Activated CD8-positive, alpha-beta memory T cell treated with anti-CD3 and anti-CD28 coated beads, Interleukin-2, amount 50 U/mL, for 4 hours (primary cell): ENCODE measurements around the gene UPF2.
"Not testable (repeated sequence)": the region's sequence is repeated elsewhere in the genome, so short reads cannot be mapped to it uniquely, and the experiment has no call there.

Source experiments
- DNase-seq: peaks from one replicate; pipeline ENCODE4 v3.0.0-alpha.2; 2020

The UPF2 gene

GRCh38 chr10:11901833-11902475 lies 140.7 kb downstream of the UPF2 start:
- no peak for DNase-seq

DNA sequence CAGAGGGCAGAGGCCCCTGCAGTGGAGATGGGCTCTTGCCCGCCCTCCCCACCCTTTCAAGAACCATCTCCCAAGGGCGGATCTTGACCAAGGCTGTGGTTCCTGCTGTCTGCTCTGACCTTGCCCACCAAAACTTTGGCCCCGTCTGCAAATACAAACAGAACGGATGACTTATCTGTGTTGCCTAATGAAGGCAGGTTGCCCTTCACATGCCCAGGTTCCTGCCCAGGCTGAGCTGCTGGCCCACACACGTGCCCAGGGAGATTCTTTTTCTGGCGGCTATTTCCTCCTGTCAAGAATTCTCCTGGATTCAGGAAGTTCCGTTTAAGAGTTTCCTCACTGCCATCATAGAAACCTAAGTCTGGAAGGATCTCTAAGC lies 141.2 kb downstream of the UPF2 start:
- no peak for DNase-seq

DNA sequence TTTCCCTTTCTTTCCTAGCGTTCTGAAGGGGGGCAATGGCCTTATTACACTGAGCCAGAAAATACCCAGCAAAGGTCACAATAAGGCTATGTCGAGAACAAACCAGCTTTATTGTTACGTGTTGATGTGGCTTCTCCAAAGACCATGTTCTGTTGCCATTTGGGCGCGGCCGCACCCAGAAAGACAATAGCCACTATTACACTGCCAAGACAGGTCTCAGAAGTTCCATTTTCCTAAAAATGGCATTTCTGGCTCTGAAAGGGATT lies 141.6 kb downstream of the UPF2 start:
- DNase-seq, result no peak

- DNase-seq, result no peak
Measured at GRCh38 chr10:11899067-11899876, 143.3 kb downstream of the UPF2 start.

DNA sequence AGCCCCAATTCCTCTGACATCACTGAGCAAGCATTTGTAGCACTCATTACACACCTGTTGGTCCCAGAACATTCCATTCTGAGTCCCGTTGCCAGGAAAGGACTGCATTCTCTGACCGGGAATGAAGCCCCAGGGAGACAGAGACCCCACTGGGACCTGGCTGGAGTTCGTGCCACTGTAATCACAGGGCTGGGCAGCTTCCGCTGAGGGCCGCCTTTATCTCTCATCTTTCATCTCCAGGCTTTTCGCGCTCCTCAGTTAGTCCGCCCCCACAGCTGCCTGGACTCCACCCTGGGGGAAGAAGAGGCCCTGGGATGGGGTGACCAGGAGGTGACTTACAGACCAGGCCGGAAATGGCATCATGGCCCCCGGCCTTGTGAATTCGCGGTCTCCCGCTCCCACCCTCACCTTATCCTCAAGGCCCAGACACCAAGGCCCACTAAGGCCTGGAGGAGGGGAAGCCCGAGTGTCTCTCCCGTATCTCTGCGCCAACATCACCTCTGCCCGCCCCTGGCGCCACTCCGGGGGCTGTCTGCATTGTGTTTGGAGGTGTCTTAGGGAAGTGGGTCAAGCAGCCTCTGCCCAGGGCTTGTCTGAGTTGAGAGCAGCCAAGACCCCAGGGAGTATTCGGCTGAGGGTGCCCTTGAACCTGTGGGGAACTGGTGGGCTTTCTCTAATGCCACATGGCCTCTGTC lies 144.1 kb downstream of the UPF2 start:
- no peak for DNase-seq

GRCh38 chr10:11898033-11898371 lies 144.6 kb downstream of the UPF2 start:
- DNase-seq, result no peak

- DNase-seq, result no peak
Measured at GRCh38 chr10:11896549-11897200, 145.9 kb downstream of the UPF2 start.

GRCh38 chr10:11895598-11895997 lies 147.0 kb downstream of the UPF2 start:
- no peak for DNase-seq

DNA sequence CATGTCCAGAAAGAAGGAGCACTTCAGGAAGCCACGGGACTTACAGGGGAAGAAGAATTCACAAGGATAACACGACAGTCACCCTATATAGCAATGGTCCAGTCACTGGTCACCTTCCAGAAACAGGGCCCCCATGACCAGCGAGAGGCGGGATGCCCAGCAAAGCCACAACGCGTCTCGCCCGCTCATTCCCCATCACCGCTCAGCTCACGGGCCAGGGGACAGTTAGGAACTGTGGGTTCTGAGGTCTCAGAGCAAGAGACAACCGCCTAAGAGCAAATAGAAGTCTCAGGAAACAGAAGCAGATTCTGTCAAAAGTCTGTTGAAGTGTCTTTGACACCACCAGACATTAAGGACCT lies 147.5 kb downstream of the UPF2 start:
- no peak for DNase-seq

DNA sequence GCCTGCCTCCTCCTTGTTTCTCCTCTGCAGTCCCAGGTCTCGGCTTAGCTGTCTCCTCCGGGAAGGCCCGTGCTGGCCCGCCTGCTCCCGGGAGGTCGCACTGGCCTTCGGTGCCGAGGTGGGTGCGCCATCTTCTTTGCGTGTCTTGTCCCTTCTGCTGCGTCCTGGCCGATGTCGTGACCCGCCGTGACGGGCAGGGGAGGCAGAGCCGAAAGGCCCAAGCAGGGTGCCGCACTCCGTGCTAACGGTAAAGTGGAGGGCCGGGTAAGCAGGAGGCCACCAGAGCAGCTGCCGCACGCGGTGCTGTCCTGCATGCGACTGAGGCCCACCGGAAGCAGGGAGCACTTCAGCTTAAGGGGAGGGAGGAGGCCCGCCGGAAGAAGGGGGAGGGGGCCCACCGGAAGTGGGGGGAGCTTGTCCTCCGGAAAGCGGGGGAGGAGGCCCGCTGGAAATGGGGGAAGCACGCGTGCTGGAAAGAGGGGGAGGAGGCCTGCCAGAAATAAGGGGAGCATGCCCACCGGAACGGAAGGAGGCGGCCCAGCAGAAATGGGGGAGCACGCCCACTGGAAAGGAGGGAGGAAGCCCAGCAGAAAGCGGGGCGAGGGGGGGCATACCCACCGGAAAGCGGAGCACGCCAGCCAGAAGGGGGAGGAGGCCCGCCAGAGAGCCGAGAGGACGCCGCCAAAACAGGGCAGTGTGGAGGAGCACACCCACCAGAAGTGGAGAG lies 148.1 kb downstream of the UPF2 start:
- DNase-seq, result no peak

DNA sequence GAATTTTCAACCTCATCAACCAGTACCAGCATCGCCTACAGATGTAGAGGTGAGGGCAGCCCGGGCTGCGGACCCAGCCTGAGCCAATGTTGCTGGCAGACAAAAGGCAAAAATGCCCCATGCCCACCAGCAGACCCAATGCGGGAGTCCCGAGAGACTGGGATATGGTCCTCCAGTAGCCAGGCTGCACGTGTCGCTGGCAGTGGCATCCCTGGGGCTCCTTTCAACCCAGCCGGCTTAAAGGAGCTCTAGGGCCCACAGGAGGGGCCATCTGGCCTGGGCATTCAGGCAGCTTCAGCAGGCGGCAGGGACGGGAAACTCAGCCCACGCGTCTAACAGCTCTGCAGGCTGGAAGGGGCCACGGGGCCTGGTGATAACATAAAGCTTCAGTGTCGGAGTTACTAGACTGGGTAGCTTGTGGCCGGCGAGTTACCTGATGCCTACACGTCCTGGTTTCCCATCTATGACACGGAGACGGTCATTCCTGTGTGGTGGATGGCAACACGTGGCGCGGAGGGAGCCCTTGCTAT lies 148.8 kb downstream of the UPF2 start:
- DNase-seq, result no peak

GRCh38 chr10:11891776-11892486 lies 150.7 kb downstream of the UPF2 start:
- DNase-seq, result no peak

- not testable (repeated sequence) for DNase-seq
Measured at GRCh38 chr10:11889263-11889662, 153.3 kb downstream of the UPF2 start.

GRCh38 chr10:11887381-11888227 lies 155.0 kb downstream of the UPF2 start:
- no peak for DNase-seq

- DNase-seq, result no peak
Measured at GRCh38 chr10:11886851-11887250, 155.8 kb downstream of the UPF2 start.

GRCh38 chr10:11886138-11886474 lies 156.5 kb downstream of the UPF2 start:
- no peak for DNase-seq

DNA sequence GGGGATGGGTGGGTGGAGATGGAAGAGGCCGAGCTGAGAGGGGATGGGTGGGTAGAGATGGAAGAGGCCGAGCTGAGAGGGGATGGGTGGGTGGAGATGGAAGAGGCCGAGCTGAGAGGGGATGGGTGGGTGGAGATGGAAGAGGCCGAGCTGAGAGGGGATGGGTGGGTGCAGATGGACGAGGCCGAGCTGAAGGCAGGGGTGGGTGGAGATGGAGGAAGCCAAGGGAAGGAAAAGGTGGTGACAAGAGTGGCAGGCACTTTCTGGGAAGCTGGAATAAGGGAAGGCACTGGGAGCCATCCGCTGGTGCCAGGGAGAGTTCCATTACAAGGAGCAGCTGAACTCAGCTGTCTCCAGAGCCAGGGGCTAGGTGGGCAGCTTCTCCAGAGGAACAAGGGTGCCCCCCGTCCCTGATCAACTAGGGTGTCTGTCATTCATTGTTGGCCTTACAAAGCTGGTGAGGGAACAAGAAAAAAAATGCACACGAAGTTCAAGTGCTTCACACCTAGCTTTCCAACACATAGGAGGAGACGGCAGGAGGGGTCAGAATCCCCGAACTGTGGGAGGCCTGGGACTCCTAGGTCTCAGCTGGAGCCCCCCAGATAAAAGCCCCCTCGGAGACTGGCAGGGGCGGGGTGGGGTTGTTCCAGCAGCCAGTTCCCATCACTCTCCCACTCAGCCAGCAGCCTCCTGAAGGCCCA lies 157.0 kb downstream of the UPF2 start:
- no peak for DNase-seq

DNA sequence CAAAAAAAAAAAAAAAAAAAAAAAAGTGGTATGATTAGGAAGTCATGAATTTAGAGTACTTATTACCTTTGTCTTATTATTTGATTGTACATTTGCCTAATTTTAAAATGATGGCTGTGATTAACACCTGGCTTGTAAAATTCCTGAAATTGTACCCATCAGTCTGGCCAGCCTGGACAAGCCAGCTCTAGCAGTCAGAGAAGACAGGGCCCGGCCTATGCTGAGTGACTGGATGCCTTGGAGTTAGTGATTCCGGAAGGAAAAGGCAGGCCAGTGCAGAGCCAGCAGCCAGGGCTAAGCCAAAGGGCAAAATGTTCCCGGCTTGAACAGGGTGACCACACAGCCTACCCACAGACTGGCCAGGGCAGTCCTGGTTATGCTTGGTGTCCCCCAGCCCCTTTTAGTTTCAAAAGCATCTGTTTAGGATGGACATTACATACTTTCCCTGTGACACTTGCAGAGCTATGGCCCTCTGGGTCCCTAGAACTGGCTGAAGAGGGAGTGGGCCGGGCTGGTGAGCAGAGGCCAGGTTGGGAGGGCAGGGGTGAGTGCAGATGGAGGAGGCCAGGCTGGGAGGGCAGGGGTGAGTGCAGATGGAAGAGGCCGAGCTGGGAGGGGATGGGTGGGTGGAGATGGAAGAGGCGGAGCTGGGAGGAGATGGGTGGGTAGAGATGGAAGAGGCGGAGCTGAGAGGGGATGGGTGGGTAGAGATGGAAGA lies 157.7 kb downstream of the UPF2 start:
- no peak for DNase-seq

GRCh38 chr10:11882646-11883375 lies 159.8 kb downstream of the UPF2 start:
- DNase-seq, result no peak
